Chondrocyte (in vitro differentiated cells): ENCODE data around the gene PPIA. TPM values are rescaled to one million over a fixed set of nuclear protein-coding genes. Genes with fewer than 3 reads are reported as not detected.
"Not testable (repeated sequence)": the region's sequence is repeated elsewhere in the genome, so short reads cannot be mapped to it uniquely, and the experiment has no call there.

Experiments used
- DNase-seq: peaks from one replicate; pipeline ENCODE4 v3.0.0; 2021; ENCODE audit warnings: mixed read lengths, low spot score
- H3K27ac Mint-ChIP-seq: one replicate; pipeline ENCODE4 v1.8.0; 2021; ENCODE audit warnings: mild to moderate bottlenecking, moderate library complexity, mixed read lengths; ENCODE audit not compliant: unreplicated experiment
- H3K27me3 Mint-ChIP-seq: 2 replicates; pipeline ENCODE4 v1.8.0; 2021; ENCODE audit warnings: low read depth, mixed read lengths
- H3K36me3 Mint-ChIP-seq: 2 replicates; pipeline ENCODE4 v1.8.0; 2021; ENCODE audit warnings: low read depth, mixed read lengths
- H3K4me1 Mint-ChIP-seq: 2 replicates; pipeline ENCODE4 v1.8.0; 2021; ENCODE audit warnings: low read depth, mild to moderate bottlenecking, mixed read lengths
- H3K4me3 Mint-ChIP-seq: one replicate; pipeline ENCODE4 v1.8.0; 2021; ENCODE audit warnings: mild to moderate bottlenecking, moderate library complexity, mixed read lengths; ENCODE audit not compliant: unreplicated experiment
- H3K9me3 Mint-ChIP-seq: 2 replicates; pipeline ENCODE4 v1.8.0; 2021; ENCODE audit warnings: low read depth, mixed read lengths
- CTCF ChIP-seq: fragments of 200-600 bp; sonication (generic); IDR thresholded peaks from 2 replicates; pipeline ENCODE4 v1.5.0; 2021; ENCODE audit warnings: antibody characterized with exemption, mild to moderate bottlenecking, moderate library complexity
- total RNA-seq: library from RNA; stranded (reverse); gene quantifications from 3 replicates; pipeline ENCODE4 v1.2.1, GENCODE V29; 2021

Gene PPIA
- total RNA-seq, 1 donor from 2014 or later, result 1,479 TPM

DNA sequence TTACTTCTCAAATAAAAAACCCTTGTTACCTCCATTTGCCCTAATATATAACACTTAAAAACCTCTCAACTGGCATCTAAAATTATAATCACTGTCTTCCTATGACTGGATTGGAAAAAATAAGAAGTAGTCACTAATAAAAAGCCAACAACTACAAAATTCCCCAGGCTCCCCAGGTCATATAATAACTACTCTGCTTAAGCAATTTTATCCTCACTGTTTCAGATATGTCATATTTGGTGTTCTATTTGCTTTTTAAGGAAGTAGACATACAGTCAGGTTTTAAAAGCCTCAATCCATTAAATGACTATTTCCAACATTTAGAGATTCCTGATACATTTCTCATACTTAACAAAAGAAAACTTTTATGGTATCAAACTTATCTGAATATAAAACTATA, 49.0 kb downstream of the PPIA start:
- H3K4me1 Mint-ChIP-seq, result peaks cover 49% of the 10 kb centered on the region
- no peaks in the 10 kb centered on the region for H3K9me3 Mint-ChIP-seq
- TF ChIP-seq CTCF, result no peak
- no peaks in the 10 kb centered on the region for H3K27me3 Mint-ChIP-seq
- no peak overlapping the region for H3K4me3 Mint-ChIP-seq
- H3K36me3 Mint-ChIP-seq, result no peaks in the 10 kb centered on the region
- peak overlapping the region; percentile 62 for H3K27ac Mint-ChIP-seq
- DNase-seq, result no peak

DNA sequence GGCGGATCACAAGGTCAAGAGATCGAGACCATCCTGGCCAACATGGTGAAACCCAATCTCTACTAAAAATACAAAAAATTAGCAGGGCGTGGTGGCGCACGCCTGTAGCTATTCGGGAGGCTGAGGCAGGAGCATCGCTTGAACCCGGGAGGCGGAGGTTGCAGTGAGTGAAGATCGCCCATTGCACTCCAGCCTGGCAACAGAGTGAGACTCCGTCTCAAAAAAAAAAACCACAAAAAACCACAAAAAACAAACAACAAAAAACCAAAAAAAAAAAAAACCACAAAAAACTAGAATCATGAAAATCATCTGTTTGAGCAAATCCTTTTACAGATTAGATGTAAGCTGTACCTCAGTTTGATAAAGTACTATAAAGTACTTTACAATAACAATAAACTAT, 49.9 kb downstream of the PPIA start:
- Mint-ChIP-seq H3K4me1 (peaks cover 49% of the 10 kb centered on the region), H3K4me3 (peak overlapping the region; percentile 93), H3K27ac (peak overlapping the region; percentile 62)
- H3K9me3 Mint-ChIP-seq, H3K36me3 Mint-ChIP-seq, H3K27me3 Mint-ChIP-seq, DNase-seq: not testable (repeated sequence)

GRCh38 chr7:44846816-44847508, 50.5 kb downstream of the PPIA start:
- Mint-ChIP-seq H3K27me3 (no peaks in the 10 kb centered on the region), H3K4me3 (peak overlapping the region; percentile 93), H3K4me1 (peaks cover 46% of the 10 kb centered on the region), H3K9me3 (no peaks in the 10 kb centered on the region), H3K27ac (peak overlapping the region; percentile 98), H3K36me3 (no peaks in the 10 kb centered on the region)
- TF ChIP-seq CTCF, result no peak
- DNase-seq, result no peak

- peak overlapping the region; percentile 93 for H3K4me3 Mint-ChIP-seq
- H3K9me3 Mint-ChIP-seq, result no peaks in the 10 kb centered on the region
- H3K27me3 Mint-ChIP-seq, result no peaks in the 10 kb centered on the region
- H3K36me3 Mint-ChIP-seq, result no peaks in the 10 kb centered on the region
- peak; percentile 99 for TF ChIP-seq CTCF
- peak overlapping the region; percentile 98 for H3K27ac Mint-ChIP-seq
- peaks cover 46% of the 10 kb centered on the region for H3K4me1 Mint-ChIP-seq
- peak; percentile 95 for DNase-seq
These were observed 51.0 kb downstream of the PPIA start for GRCh38 chr7:44847509-44847919.

DNA sequence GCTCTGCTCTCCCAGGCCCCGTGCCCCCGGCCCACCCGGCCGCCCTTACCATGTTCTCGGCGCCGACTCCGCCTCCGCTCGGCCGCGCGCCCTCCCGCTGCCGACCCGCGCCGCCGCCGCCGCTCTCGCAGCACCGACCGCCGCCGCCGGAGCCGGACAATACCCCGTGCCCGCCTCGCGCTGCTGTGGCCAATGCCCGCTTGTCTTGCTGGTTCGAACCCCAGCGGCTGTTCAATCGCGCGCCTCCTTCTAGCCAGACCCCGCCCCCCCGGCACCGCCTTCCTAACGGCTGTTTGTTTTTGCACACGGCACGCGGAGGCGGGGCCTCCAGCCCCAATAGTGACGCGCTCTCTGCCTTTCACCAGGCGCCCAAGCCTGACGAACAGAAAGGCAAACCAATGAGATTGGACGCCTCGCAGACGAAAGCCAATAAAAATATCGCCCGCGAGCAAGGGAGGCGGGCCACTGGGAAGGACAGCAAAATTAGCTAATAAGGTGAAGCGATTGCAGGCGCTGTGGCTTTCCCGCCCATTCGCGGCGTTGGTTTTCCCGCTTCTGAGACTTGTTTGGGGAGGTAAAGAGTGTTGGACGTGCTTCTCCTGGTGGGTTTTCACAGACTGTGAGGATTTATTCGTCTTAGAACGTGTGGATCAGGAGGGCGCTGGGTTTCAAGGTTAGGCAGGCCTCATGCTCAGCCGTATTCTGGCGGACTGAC, 51.6 kb downstream of the PPIA start, which contains the start of gene H2AZ2:
Gene H2AZ2, minus strand, starts transcription at position 168 of the 715 bp plus-strand sequence. Its CDS starts 116 bp downstream, at position 52.
- H3K36me3 Mint-ChIP-seq, result no peaks in the 10 kb centered on the region
- peak; percentile 40 for TF ChIP-seq CTCF
- peak within 1 kb of the TSS; percentile 93 for H3K4me3 Mint-ChIP-seq
- peak; percentile 100 for DNase-seq
- H3K9me3 Mint-ChIP-seq, result no peaks in the 10 kb centered on the region
- H3K4me1 Mint-ChIP-seq, result peaks cover 46% of the 10 kb centered on the region
- peak within 1 kb of the TSS; percentile 98 for H3K27ac Mint-ChIP-seq
- no peaks in the 10 kb centered on the region for H3K27me3 Mint-ChIP-seq
